IMR-90 (cell line): ENCODE data around the gene KIF16B. TPM values are rescaled to one million over a fixed set of nuclear protein-coding genes. Genes with fewer than 3 reads are reported as not detected.

ENCODE experiments used
- ATAC-seq: fragments of 200-7000 bp; cut with Tn5 transposase; 2 replicates; pipeline ENCODE4 v1.9.1; 2020; ENCODE audit warnings: low read depth, mild to moderate bottlenecking, moderate library complexity
- BruUV-seq: library from RNA; stranded (reverse); fragments of 400-500 nt; replicated peaks from 2 replicates; lab custom pipeline; 2021; lab: Mats Ljungman, UMichigan
- CTCF ChIA-PET: fragments of 300-600 bp; formaldehyde crosslinking; extraction: SDS; loops from one replicate; lab custom pipeline; 2021; ENCODE audit warnings: antibody characterized with exemption; lab: Yijun Ruan, JAX
- POLR2A ChIA-PET: fragments of 300-600 bp; sonication (Branson Sonifier 250); formaldehyde crosslinking; loops from one replicate; lab custom pipeline; 2022; ENCODE audit warnings: antibody characterized with exemption; ENCODE audit not compliant: unreplicated experiment; lab: Charles Lee
- DNase-seq: peaks from one replicate; pipeline ENCODE4 v3.0.0; 2013
- H2AFZ ChIP-seq: replicated peaks from 2 replicates; pipeline ENCODE3; 2013; ENCODE audit warnings: low read length, mild to moderate bottlenecking; ENCODE audit not compliant: poor library complexity
- H2AK5ac ChIP-seq: 2 replicates; pipeline ENCODE4 v1.6.1; 2013; ENCODE audit warnings: low read depth, low read length, inconsistent platforms
- H2AK9ac ChIP-seq: replicated peaks from 2 replicates; pipeline ENCODE3; 2013; ENCODE audit warnings: mild to moderate bottlenecking, low read depth, low read length, moderate library complexity; ENCODE audit not compliant: poor library complexity
- H2BK120ac ChIP-seq: 2 replicates; pipeline ENCODE4 v1.6.1; 2013; ENCODE audit warnings: low read depth, low read length, inconsistent platforms
- H2BK15ac ChIP-seq: 3 replicates; pipeline ENCODE4 v1.6.1; 2013; ENCODE audit warnings: low read depth, low read length, inconsistent platforms
- H2BK20ac ChIP-seq: 2 replicates; pipeline ENCODE4 v1.6.1; 2013; ENCODE audit warnings: low read depth, mild to moderate bottlenecking, inconsistent platforms, low read length, moderate library complexity
- H2BK5ac ChIP-seq: 2 replicates; pipeline ENCODE4 v1.6.1; 2013; ENCODE audit warnings: mild to moderate bottlenecking, low read depth, low read length, inconsistent platforms; ENCODE audit not compliant: poor library complexity, severe bottlenecking
- H3K14ac ChIP-seq: replicated peaks from 2 replicates; pipeline ENCODE4 v1.6.1; 2013; ENCODE audit warnings: low read depth, low read length, inconsistent platforms
- H3K18ac ChIP-seq: 2 replicates; pipeline ENCODE4 v1.6.1; 2013; ENCODE audit warnings: low read depth, low read length, control low read depth
- H3K23ac ChIP-seq: 2 replicates; pipeline ENCODE4 v1.6.1; 2013; ENCODE audit warnings: low read depth, low read length, inconsistent platforms
- H3K27ac ChIP-seq: 2 replicates; pipeline ENCODE4 v1.5.1; 2013; ENCODE audit warnings: mild to moderate bottlenecking, control low read depth, low read length; ENCODE audit not compliant: insufficient read depth
- H3K27me3 ChIP-seq: 2 replicates; pipeline ENCODE4 v1.6.1; 2013; ENCODE audit warnings: low read length; ENCODE audit not compliant: control insufficient read depth, insufficient read depth
- H3K36me3 ChIP-seq: 2 replicates; pipeline ENCODE4 v1.6.1; 2013; ENCODE audit warnings: low read length, mixed read lengths; ENCODE audit not compliant: control insufficient read depth, insufficient read depth
- H3K4ac ChIP-seq: 2 replicates; pipeline ENCODE4 v1.6.1; 2013; ENCODE audit warnings: low read depth, low read length, inconsistent platforms
- H3K4me1 ChIP-seq: 2 replicates; pipeline ENCODE4 v1.6.1; 2013; ENCODE audit warnings: low read length, mixed read lengths; ENCODE audit not compliant: control insufficient read depth, insufficient read depth
- H3K4me2 ChIP-seq: 2 replicates; pipeline ENCODE4 v1.6.1; 2013; ENCODE audit warnings: low read depth, mild to moderate bottlenecking, control low read depth, low read length, moderate library complexity
- H3K4me3 ChIP-seq: 2 replicates; pipeline ENCODE4 v1.5.1; 2013; ENCODE audit warnings: low read depth, mild to moderate bottlenecking, control low read depth, low read length, moderate library complexity; ENCODE audit not compliant: insufficient read depth
- H3K56ac ChIP-seq: 2 replicates; pipeline ENCODE4 v1.6.1; 2013; ENCODE audit warnings: low read length, inconsistent platforms; ENCODE audit not compliant: insufficient read depth; ENCODE audit errors: extremely low read depth
- H3K79me1 ChIP-seq, 2 experiments: 2 replicates each; pipeline ENCODE4 v1.6.1; 2013; ENCODE audit warnings: low read length in 2 of 2, inconsistent platforms in 1 of 2, low read depth in 1 of 2
- H3K9ac ChIP-seq: 2 replicates; pipeline ENCODE4 v1.6.1; 2013; ENCODE audit warnings: low read depth, low read length, control low read depth
- H3K9me1 ChIP-seq: 2 replicates; pipeline ENCODE4 v1.6.1; 2013; ENCODE audit warnings: low read length, inconsistent platforms; ENCODE audit not compliant: insufficient read depth
- H3K9me3 ChIP-seq: 2 replicates; pipeline ENCODE4 v1.6.1; 2013; ENCODE audit warnings: low read length; ENCODE audit not compliant: control insufficient read depth, insufficient read depth
- H4K20me1 ChIP-seq: 2 replicates; pipeline ENCODE4 v1.6.1; 2013; ENCODE audit warnings: low read length, inconsistent platforms; ENCODE audit not compliant: insufficient read depth
- H4K5ac ChIP-seq: 2 replicates; pipeline ENCODE4 v1.6.1; 2013; ENCODE audit warnings: mild to moderate bottlenecking, low read depth, low read length, control low read depth
- H4K8ac ChIP-seq, 2 experiments: 2 replicates each; pipeline ENCODE4 v1.6.1; 2013; ENCODE audit warnings: low read depth in 2 of 2, low read length in 2 of 2, control low read depth in 1 of 2, inconsistent platforms in 1 of 2
- H4K91ac ChIP-seq: 2 replicates; pipeline ENCODE4 v1.6.1; 2013; ENCODE audit warnings: low read depth, low read length, inconsistent platforms; ENCODE audit not compliant: insufficient read depth
- ELK1 ChIP-seq: fragments of 150-350 bp; IDR thresholded peaks from 2 replicates; pipeline ENCODE4 v1.6.1; 2016; ENCODE audit warnings: low read depth, mild to moderate bottlenecking, low read length, moderate library complexity, borderline replicate concordance
- WGBS, 2 experiments: methylation state at CpG; one replicate each; pipeline versions ENCODE4 v1.1.5 to v1.1.7; 2013; ENCODE audit warnings: missing lambda C conversion rate in 2 of 2; ENCODE audit not compliant: insufficient read length in 1 of 2; ENCODE audit errors: extremely low coverage in 2 of 2; 5-methylcytosine and 5-hydroxymethylcytosine counted together
- dilution Hi-C: fragments of 300-500 bp; cut with HindIII; formaldehyde crosslinking; loops from one replicate; pipeline ENCODE4 v1.14.3; 2018; ENCODE audit warnings: low sequenced_read_pairs; ENCODE audit not compliant: unreplicated experiment
- in situ Hi-C: fragments of 300-500 bp; cut with MboI; formaldehyde crosslinking; loops from 3 replicates; pipeline ENCODE4 v1.14.3; 2019; ENCODE audit warnings: low sequenced_read_pairs, inconsistent platforms, mixed read lengths
- intact Hi-C: fragments of 100-400 bp; cut with micrococcal nuclease; formaldehyde crosslinking; loops from 2 replicates; pipeline ENCODE4 v1.10.0; 2022
- polyA plus RNA-seq, 3 experiments: library from polyadenylated mRNA; depleted of rRNA; stranded (reverse); fragments of >200 nt; gene quantifications; 2 replicates each; pipeline ENCODE4 v1.2.3, GENCODE V29; 2012; ENCODE audit warnings: low replicate concordance in 1 of 3
- total RNA-seq: library from RNA; depleted of rRNA; stranded (reverse); fragments of >200 nt; gene quantifications from 2 replicates; pipeline ENCODE4 v1.2.3, GENCODE V29; 2012

Gene KIF16B
- total and polyA plus RNA-seq, 2 of the 4 experiments (the other 2 are of a cell fraction) = 4.7 to 10.0 TPM

DNA sequence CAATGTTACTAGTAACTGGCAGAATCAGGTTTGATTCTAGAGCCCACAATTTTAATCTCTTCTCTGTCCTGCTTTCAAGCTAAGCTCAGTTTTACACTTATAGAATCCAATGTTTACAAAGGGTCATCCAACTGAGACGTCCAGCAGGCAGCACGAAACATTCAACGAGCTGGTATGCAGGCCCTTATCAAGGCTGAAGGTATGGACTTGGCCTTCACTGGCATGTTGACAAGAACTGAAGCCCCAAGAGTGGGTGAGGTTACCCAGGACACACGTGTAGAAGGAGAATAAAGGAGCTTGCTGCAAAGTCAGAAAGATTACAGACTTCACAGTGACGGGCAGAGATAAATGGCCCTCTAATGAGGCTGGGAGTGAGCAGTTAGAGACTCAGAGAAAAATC, 187.4 kb downstream of the KIF16B start:
- H3K79me1 ChIP-seq = no peaks in the 10 kb centered on the region
- WGBS, 2 experiments = 40% methylated on average over 4 of the region's 5 CpGs; no CpG with 5 or more reads in 1 of the 2 experiments

More for the DNA sequence above, 187.4 kb downstream of the KIF16B start:
- no peak overlapping the region for H2BK120ac ChIP-seq
- H3K27ac ChIP-seq = no peak overlapping the region
- no peak overlapping the region for H2AK9ac ChIP-seq
- H3K4me2 ChIP-seq = no peak overlapping the region
- no peak overlapping the region for H2BK5ac ChIP-seq
- H4K91ac ChIP-seq = no peak overlapping the region
- H2BK15ac ChIP-seq = no peak overlapping the region
- TF ChIP-seq ELK1 = no peak
- CTCF ChIA-PET = no interaction called here
- H3K4ac ChIP-seq = no peak overlapping the region
- no peak overlapping the region for H2AFZ ChIP-seq
- POLR2A ChIA-PET = interaction anchor here (0.5 kb wide), 1 partner anchor 10 kb away, joined by 6 read pairs; no protein-coding TSS in a partner anchor
- H3K23ac ChIP-seq = no peak overlapping the region
- H4K5ac ChIP-seq = no peak overlapping the region
- H3K4me1 ChIP-seq = no peaks in the 10 kb centered on the region
- no peak overlapping the region for H2AK5ac ChIP-seq
- no peak overlapping the region for H3K9ac ChIP-seq
- H4K8ac ChIP-seq = no peak overlapping the region
- intact Hi-C loops = no loop called here
- dilution Hi-C loops = no loop called here
- no TSS peak for BruUV-seq
- H3K18ac ChIP-seq = no peak overlapping the region
- ATAC-seq (no peak; the same call in 1 of the 2 replicates), DNase-seq (no peak)
- in situ Hi-C loops = no loop called here
- H3K4me3 ChIP-seq = no peak overlapping the region
- no peaks in the 10 kb centered on the region for H4K20me1 ChIP-seq
- no peak overlapping the region for H2BK20ac ChIP-seq
- no peaks in the 10 kb centered on the region; the same call in 1 of the 2 replicates for H3K9me1 ChIP-seq
- no peak overlapping the region for H3K56ac ChIP-seq
- H3K14ac ChIP-seq = no peak overlapping the region
- H3K27me3 ChIP-seq = no peaks in the 10 kb centered on the region
- H3K36me3 ChIP-seq = no peaks in the 10 kb centered on the region
- H3K9me3 ChIP-seq = no peaks in the 10 kb centered on the region
